Vagina (tissue), 2 donors: ENCODE results near the gene DND1.

Experiments used
- CTCF ChIP-seq, 3 experiments: fragments of 450-650 bp in 2 of 3; fragments of 200-600 bp in 1 of 3; sonication (generic) in 1 of 3; IDR thresholded peaks; one replicate each; pipeline ENCODE4 v1.5.1; 2017 to 2019; ENCODE audit warnings: antibody characterized with exemption in 3 of 3, mild to moderate bottlenecking in 2 of 3, moderate library complexity in 2 of 3
- POLR2A ChIP-seq, 2 donors: fragments of 450-650 bp; IDR thresholded peaks; one replicate each; pipeline ENCODE4 v1.6.1; 2017; ENCODE audit warnings: antibody characterized with exemption in 2 of 2, mild to moderate bottlenecking in 2 of 2, moderate library complexity in 2 of 2
- POLR2AphosphoS5 ChIP-seq, 2 donors: sonication (generic); formaldehyde crosslinking; IDR thresholded peaks; one replicate each; pipeline ENCODE4 v1.9.0; 2017; ENCODE audit warnings: antibody characterized with exemption in 2 of 2, mild to moderate bottlenecking in 2 of 2, low read depth in 1 of 2; ENCODE audit not compliant: insufficient read depth in 1 of 2

GRCh38 chr5:140700177-140701144, 27.1 kb upstream of the DND1 start, which contains the start of gene ZMAT2:
- no peak for TF ChIP-seq CTCF (IDR thresholded peaks at IDR 0.05)
- peak in 1 of 2 donors; percentile 45 for TF ChIP-seq POLR2A (IDR thresholded peaks at IDR 0.05)
- peak; percentile 73 to 99 for TF ChIP-seq POLR2AphosphoS5 (IDR thresholded peaks at IDR 0.05; ENCODE audit: insufficient read depth in 1 of 2, low read depth in 1 of 2)
